ENCODE data around the gene MEGF10. TPM values are rescaled to one million over a fixed set of nuclear protein-coding genes. Genes with fewer than 3 reads are reported as not detected.

The MEGF10 gene
- total RNA-seq, 2 experiments from 2014 or later, result not detected

- TF ChIP-seq, protein P1, sequence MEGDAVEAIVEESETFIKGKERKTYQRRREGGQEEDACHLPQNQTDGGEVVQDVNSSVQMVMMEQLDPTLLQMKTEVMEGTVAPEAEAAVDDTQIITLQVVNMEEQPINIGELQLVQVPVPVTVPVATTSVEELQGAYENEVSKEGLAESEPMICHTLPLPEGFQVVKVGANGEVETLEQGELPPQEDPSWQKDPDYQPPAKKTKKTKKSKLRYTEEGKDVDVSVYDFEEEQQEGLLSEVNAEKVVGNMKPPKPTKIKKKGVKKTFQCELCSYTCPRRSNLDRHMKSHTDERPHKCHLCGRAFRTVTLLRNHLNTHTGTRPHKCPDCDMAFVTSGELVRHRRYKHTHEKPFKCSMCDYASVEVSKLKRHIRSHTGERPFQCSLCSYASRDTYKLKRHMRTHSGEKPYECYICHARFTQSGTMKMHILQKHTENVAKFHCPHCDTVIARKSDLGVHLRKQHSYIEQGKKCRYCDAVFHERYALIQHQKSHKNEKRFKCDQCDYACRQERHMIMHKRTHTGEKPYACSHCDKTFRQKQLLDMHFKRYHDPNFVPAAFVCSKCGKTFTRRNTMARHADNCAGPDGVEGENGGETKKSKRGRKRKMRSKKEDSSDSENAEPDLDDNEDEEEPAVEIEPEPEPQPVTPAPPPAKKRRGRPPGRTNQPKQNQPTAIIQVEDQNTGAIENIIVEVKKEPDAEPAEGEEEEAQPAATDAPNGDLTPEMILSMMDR (conservative IDR thresholded peaks at IDR 0.05; ENCODE audit: low read length), result no peak
- TF ChIP-seq EZH2phosphoT487 (IDR thresholded peaks at IDR 0.05; ENCODE audit: borderline replicate concordance, low read depth, low read length), result no peak
- H3K79me2 ChIP-seq (ENCODE audit: insufficient read depth, low read depth, low read length), result no peaks in the 10 kb centered on the region
- no peaks in the 10 kb centered on the region for H3K9me3 ChIP-seq (ENCODE audit: low read length)
- no peak overlapping the region for H2AFZ ChIP-seq (ENCODE audit: low read length)
- intact Hi-C loops (cut with micrococcal nuclease; ENCODE audit: unreplicated experiment), result no loop called here
- H3K4me2 ChIP-seq (ENCODE audit: low read length), result no peak overlapping the region
- H3K4me3 ChIP-seq (ENCODE audit: low read depth, low read length, poor library complexity, severe bottlenecking), result no peak overlapping the region
- BruUV-seq (replicated peaks), result no TSS peak
- ChIA-PET POLR2A (interaction anchor here (1.3 kb wide), 1 partner anchor 255 kb away, joined by 3 read pairs; no protein-coding TSS in a partner anchor), CTCF (ENCODE audit: unreplicated experiment) (no interaction called here)
- H3K9me2 ChIP-seq (ENCODE audit: insufficient read depth, low read length), result no peaks in the 10 kb centered on the region
- no peaks in the 10 kb centered on the region for H4K20me1 ChIP-seq (ENCODE audit: insufficient read depth, low read length)
- H3K36me3 ChIP-seq (ENCODE audit: insufficient read depth, low read length), result no peaks in the 10 kb centered on the region
- H3K27ac ChIP-seq (ENCODE audit: low read depth, low read length, poor library complexity, severe bottlenecking), result no peak overlapping the region
- no peaks in the 10 kb centered on the region for H3K4me1 ChIP-seq (ENCODE audit: insufficient read depth, low read length, poor library complexity, severe bottlenecking)
- DNase-seq (ENCODE audit: low spot score), result no peak
Observed at GRCh38 chr5:127447827-127448226, 157.2 kb downstream of the MEGF10 start.

DNA sequence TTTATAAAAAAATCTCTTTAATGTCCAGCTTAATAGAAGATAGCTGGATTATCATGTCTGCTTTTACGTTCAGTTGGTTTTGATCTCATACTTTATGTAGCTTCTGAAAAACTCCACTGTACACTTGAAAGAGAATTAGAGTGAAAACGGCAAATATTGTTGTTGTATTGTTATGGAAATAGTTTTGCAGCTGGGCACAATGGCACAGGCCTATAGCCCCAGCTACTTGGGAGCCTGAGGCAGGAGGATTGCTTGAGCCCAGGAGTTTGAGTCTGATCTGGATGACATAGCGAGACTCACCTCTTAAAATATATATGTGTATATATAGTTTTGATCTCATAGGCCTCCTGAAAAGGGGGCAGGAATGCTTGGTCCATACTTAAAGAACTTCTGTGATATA is 159.4 kb downstream of the MEGF10 start:
- intact Hi-C loops (cut with micrococcal nuclease; ENCODE audit: unreplicated experiment), result no loop called here
- CTCF ChIA-PET (ENCODE audit: unreplicated experiment), result no interaction called here

GRCh38 chr5:127451096-127451495 is 160.5 kb downstream of the MEGF10 start:
- no peak overlapping the region for H3K4me3 ChIP-seq (ENCODE audit: low read depth, low read length, poor library complexity, severe bottlenecking)
- no peaks in the 10 kb centered on the region for H4K20me1 ChIP-seq (ENCODE audit: insufficient read depth, low read length)
- no peak overlapping the region for H3K4me2 ChIP-seq (ENCODE audit: low read length)
- H3K9me3 ChIP-seq (ENCODE audit: low read length), result no peaks in the 10 kb centered on the region
- no peak overlapping the region for H2AFZ ChIP-seq (ENCODE audit: low read length)
- intact Hi-C loops (cut with micrococcal nuclease; ENCODE audit: unreplicated experiment), result no loop called here
- H3K4me1 ChIP-seq (ENCODE audit: insufficient read depth, low read length, poor library complexity, severe bottlenecking), result no peaks in the 10 kb centered on the region
- ChIA-PET CTCF (ENCODE audit: unreplicated experiment) (no interaction called here), POLR2A (interaction anchor here (0.6 kb wide), 1 partner anchor 784 kb away, joined by 3 read pairs; no protein-coding TSS in a partner anchor)
- TF ChIP-seq, protein P1 (conservative IDR thresholded peaks at IDR 0.05; ENCODE audit: low read length), result no peak
- no peak for TF ChIP-seq EZH2phosphoT487 (IDR thresholded peaks at IDR 0.05; ENCODE audit: borderline replicate concordance, low read depth, low read length)
- H3K79me2 ChIP-seq (ENCODE audit: insufficient read depth, low read depth, low read length), result no peaks in the 10 kb centered on the region
- H3K27ac ChIP-seq (ENCODE audit: low read depth, low read length, poor library complexity, severe bottlenecking), result no peak overlapping the region
- no TSS peak for BruUV-seq (replicated peaks)
- H3K36me3 ChIP-seq (ENCODE audit: insufficient read depth, low read length), result no peaks in the 10 kb centered on the region
- no peaks in the 10 kb centered on the region for H3K9me2 ChIP-seq (ENCODE audit: insufficient read depth, low read length)
- DNase-seq (ENCODE audit: low spot score), result no peak

More for the DNA sequence above, 159.4 kb downstream of the MEGF10 start:
- H3K79me2 ChIP-seq (ENCODE audit: insufficient read depth, low read depth, low read length), result no peaks in the 10 kb centered on the region
- H3K4me3 ChIP-seq (ENCODE audit: low read depth, low read length, poor library complexity, severe bottlenecking), result no peak overlapping the region
- H3K4me1 ChIP-seq (ENCODE audit: insufficient read depth, low read length, poor library complexity, severe bottlenecking), result no peaks in the 10 kb centered on the region
- H3K9me2 ChIP-seq (ENCODE audit: insufficient read depth, low read length), result no peaks in the 10 kb centered on the region
- DNase-seq (ENCODE audit: low spot score), result no peak
- no TSS peak for BruUV-seq (replicated peaks)
- no peaks in the 10 kb centered on the region for H3K9me3 ChIP-seq (ENCODE audit: low read length)
- POLR2A ChIA-PET, result interaction anchor here (1.5 kb wide), 1 partner anchor 10 kb away, joined by 4 read pairs; no protein-coding TSS in a partner anchor
- H2AFZ ChIP-seq (ENCODE audit: low read length), result no peak overlapping the region
- no peak overlapping the region for H3K27ac ChIP-seq (ENCODE audit: low read depth, low read length, poor library complexity, severe bottlenecking)
- H3K36me3 ChIP-seq (ENCODE audit: insufficient read depth, low read length), result no peaks in the 10 kb centered on the region
- H4K20me1 ChIP-seq (ENCODE audit: insufficient read depth, low read length), result no peaks in the 10 kb centered on the region
- no peak for TF ChIP-seq EZH2phosphoT487 (IDR thresholded peaks at IDR 0.05; ENCODE audit: borderline replicate concordance, low read depth, low read length)
- TF ChIP-seq, protein P1 (conservative IDR thresholded peaks at IDR 0.05; ENCODE audit: low read length), result no peak
- no peak overlapping the region for H3K4me2 ChIP-seq (ENCODE audit: low read length)

Measured in OCI-LY7 (cell line).